Measurements from ENCODE around the gene SH3PXD2B.
A peak's percentile ranks its signal among the peaks of the same experiment; 100 is the strongest.
"Not testable (repeated sequence)": the region's sequence is repeated elsewhere in the genome, so short reads cannot be mapped to it uniquely, and the experiment has no call there.

SH3PXD2B gene

GRCh38 chr5:172334196-172334595 lies 120.1 kb downstream of the SH3PXD2B start:
- no peak for DNase-seq

- DNase-seq, result not testable (repeated sequence)
Measured at GRCh38 chr5:172326901-172327300, 127.4 kb downstream of the SH3PXD2B start.

DNA sequence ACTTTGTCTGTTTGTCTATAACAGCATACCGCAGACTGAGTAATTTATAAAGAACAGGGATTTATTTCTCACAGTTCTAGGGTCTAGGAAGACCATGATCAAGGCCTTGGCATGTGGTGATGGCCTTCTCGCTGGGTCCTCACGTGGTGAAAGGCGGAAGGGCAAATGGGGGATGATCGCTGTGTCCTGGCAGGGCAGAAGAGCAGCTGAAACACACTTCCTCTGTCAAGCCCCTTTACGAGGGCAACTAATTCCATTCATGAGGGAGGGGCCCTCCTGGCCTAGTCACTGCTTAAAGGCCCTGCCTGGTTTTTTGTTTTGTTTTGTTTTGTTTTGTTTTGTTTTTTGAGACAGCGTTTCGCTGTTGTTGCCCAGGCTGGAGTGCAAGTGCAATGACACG lies 128.9 kb downstream of the SH3PXD2B start:
- DNase-seq, result no peak

DNA sequence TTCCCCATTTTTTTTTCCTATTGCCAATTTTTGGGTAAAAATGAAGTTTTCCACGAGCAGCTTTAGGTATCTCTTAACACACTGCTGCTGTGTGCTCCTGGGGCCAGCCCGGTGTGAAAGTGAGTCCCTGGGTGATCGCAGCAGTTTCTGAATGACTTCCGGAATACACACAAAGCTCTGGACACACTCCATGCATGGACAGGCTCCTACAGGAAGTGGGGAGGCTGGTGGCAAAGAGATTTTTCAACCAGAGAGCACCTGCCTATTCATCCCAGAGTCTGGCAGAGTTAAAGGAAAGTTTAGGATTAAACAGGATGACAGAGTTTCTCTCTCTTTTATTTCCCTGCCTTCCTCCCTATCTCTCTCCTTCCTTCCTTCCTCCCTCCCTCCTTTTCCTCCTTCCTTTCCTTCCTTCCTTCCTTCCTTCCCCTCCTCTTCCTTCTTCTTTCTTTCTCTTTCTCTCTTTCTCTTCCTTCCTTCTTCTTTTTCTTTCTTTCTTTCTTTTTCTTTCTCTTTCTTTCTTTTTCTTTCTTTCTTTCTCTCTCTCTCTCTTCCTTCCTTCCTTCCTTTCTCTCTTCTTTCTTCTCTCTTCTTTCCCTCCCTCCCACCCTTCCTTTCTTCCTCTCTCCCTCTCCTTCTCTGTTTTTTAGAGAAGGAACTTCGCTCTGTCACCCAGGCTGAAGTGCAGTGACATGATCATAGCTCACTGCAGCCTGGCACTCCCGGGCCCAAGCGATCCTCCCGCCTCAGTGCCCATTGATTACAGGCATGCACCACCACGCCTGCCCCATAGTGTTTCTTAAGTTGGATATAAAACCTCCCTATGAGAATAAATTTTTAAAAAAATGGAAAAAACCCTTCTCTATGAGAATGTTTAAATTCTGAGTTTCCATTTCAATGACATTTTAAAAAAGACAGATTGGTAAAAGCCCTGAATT lies 132.0 kb downstream of the SH3PXD2B start:
- DNase-seq, result peak; percentile 44

DNA sequence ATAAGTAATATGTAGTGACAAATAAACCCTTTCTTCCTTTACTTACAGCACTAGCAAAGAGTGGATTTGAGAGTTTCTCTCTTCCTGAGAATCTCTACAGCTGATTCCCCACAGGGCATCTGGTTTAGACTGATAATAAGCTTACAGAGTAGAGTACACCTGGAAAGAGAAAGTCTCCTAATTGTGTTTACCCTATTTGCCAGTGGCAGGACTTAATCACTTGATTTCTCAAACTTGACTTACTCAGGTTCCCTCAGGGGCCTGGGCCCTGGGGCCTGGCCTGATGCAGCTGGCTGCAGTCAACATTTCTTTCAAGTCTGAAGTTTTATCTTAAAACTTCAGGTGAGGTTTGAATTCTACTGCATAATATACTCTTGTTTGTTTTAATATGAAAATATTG lies 132.7 kb downstream of the SH3PXD2B start:
- no peak for DNase-seq

GRCh38 chr5:172319708-172320441 lies 134.4 kb downstream of the SH3PXD2B start:
- no peak for DNase-seq

DNA sequence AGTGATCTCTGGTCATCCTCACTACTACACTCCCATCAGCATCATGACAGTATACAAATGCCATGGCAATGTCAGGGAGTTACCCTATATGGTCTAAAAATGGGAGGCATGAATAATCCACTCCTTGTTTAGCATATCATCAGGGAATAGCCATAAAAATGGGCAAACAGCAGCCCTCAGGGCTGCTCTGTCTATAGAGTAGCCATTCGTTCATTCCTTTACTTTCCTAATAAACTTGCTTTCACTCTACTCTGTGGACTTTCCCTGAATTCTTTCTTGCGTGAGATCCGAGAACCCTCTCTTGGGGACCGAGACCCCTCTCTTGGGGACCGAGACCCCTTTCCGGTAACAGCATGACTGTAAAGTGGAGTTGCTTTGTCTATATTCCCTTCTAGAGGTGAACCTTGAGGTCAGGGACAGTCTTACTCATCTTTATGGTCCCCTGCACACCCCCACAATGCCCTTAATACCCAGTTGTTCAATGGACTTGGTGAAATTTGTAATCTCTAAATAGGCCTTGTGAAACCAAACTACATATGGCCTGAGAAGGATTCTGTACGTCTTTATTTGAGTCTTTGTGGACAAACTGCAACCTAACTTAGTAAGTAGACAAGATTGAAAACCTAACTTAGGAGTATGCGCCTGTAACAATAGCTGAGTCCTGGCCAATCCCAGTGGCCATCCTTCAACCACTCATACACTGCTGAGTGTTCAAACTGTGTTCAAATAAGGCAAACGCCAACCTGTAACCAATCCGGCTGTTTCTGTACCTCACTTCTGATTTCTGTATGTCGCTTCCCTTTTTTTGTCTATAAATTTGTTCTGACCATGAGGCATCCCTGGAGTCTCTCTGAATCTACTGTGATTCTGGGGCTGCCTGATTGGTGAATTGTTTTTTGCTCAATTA lies 138.5 kb downstream of the SH3PXD2B start:
- no peak for DNase-seq

DNA sequence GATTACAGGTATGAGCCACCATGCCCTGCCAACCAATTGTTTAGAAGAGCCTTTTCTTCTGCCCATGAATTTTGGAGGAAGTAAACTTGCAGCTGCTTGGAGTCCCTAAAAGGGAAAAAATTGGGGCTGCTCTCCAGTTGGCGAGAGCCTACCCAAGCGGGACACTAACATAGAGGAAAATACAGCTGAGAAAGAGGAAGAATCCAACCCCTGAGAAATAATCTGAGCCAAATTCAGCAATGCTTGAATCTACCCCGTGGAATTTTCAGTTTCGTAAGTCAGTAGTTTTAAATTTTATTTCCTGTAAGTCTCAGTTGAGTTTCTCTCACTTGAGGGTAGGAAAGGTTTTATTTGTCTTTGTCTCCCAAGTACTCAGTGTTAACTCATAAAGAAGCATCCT lies 140.4 kb downstream of the SH3PXD2B start:
- DNase-seq, result no peak

- DNase-seq, result no peak
Measured at GRCh38 chr5:172312286-172312685, 142.0 kb downstream of the SH3PXD2B start.

DNA sequence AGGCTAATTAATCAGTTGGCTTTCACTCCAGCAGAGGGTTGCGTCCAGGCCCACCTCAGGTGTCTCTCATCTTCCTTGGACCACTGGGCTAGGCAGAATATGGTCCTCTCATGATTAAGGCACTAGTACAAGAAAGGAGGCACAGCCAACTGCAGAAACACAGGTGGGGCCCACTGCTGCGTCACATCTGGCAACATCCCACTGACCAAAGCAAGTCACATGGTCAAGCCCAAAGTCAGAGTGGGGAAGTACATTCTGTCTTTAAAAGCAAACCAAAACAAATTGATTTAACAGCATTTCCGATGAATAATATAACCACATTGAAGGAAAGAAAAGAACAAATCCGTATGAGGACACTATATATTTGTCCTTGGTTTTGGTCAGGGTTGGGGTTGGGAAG lies 142.7 kb downstream of the SH3PXD2B start:
- DNase-seq, result no peak

DNA sequence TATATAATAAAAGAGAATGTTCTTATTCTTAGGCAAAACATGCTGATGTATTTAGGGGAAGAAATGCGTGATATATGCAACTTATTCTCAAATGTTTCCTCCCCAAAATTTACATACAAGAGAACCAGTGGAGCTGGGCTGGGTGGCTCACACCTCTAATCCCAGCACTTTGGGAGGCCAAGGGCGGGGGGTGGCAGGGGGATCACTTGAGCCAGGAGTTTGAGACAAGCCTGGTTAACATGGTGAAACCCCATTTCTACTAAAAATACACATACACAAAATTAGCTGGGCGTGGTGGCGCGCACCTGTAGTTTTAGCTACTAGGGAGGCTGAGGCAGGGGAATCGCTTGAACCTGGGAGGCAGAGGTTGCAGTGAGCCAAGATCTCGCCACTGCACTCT lies 143.3 kb downstream of the SH3PXD2B start:
- DNase-seq, result no peak

GRCh38 chr5:172305380-172305779 lies 148.9 kb downstream of the SH3PXD2B start:
- no peak for DNase-seq

GRCh38 chr5:172303572-172304335 lies 150.6 kb downstream of the SH3PXD2B start:
- DNase-seq, result no peak

DNA sequence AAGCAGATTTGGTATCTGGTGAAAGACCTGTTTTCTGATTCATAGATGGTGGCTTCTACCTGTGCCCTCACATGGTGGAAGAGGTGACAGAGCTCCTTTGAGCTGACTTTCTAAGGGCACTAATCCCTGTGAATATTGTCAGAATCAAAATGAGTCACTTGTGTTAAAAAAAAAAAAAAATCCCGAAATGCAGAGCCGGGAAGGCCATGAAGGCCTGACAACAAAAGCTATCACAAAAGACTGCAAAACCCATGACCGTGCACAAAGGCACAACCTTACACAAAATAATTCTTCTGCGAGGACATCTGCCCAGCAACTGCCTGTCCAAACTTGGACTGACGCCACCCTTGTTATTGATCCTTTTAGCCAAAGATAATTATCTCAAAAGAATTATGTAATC lies 151.2 kb downstream of the SH3PXD2B start:
- no peak for DNase-seq

- no peak for DNase-seq
Measured at GRCh38 chr5:172302047-172302710, 152.1 kb downstream of the SH3PXD2B start.

DNA sequence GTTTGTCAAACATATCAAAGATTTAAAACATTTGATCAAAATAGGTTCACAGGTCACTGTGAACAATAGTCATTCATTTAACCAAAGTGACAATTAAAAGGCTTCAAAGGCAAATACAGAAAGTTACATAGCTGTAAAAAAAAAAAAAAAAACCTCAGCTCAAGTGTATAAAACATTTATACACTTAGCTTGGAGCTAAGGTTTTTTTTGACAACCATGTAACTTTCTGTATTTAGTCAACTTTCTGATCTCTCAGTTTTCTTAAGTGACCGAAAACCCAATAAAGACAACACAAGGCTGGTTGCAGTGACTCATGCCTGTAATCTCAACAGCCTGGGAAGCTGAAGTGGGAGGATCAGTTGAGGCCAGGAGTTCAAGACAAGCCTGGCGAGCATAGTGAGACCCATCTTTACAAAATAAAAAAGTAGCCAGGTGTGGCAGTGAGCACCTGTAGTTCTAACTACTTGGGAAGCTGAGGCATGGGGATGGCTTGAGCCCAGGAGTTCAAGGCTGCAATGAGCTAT lies 154.3 kb downstream of the SH3PXD2B start:
- no peak for DNase-seq

- DNase-seq, result no peak
Measured at GRCh38 chr5:172294831-172295230, 159.5 kb downstream of the SH3PXD2B start.

DNA sequence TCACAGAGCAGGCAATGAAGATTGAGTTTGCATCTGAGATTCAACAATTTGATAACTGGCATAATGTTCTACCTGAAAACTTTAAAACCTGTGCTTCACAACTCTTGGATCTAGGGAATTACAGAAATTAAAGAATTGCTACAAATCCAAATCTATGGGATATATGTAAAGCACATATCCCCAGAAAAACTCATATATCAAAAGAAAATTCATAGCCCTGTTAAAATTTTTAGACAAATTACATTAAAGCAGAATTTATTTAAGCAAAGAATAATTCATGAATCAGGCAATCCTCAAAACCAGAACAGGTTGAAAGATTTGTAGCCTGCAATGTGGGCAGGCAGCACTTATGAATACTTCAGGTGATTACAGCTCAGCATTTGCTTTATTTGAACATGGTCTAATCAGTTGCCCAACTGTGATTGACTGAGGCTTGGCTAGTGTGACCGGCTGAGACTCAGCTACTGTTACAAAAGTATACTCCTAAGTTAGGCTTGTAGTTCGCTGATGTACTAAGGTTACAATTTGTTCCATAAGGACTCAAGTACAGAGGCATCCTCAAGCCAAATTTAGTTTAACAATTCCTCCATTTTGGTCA lies 160.5 kb downstream of the SH3PXD2B start:
- no peak for DNase-seq

DNA sequence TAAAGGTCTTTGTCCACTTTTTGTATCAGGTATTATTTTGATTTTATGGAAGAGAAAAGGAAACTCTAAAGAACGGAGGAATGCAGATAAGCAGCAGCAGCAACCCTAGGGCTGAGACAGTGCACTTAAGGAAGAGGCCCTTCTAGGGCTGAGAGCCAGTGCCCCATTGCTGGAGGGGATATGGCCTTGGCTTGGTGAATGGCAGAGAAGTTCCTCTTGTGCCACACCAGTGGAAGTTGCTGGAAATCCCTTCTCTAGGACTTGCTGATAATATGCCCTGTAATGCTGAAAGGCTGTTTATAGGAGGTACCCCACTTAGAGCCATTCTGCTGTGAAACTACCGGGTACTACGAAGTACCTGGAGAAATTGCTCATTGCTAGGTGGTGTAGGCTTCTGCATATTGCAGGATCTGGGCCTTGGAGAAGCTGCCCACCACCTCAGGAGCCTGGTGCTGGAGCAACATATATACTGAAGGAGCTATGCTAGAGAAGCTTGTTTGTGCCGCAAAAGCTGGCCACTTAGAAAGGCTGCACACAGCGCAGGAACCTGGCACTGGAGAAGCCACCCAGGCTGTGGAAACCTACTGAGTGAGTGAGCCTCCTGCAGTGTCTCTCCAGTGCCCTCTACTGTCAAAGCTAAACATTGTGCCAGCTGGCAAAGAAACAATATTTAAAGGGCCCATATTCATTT lies 161.1 kb downstream of the SH3PXD2B start:
- DNase-seq, result peak; percentile 46

GRCh38 chr5:172291837-172292236 lies 162.5 kb downstream of the SH3PXD2B start:
- DNase-seq, result not testable (repeated sequence)
